Activated CD4-positive, alpha-beta memory T cell treated with anti-CD3 and anti-CD28 coated beads, Interleukin-2, amount 10 ng/mL, durations not matched to agents 7 days and 5 days (primary cell): Measurements from ENCODE around the gene LRRC39. TPM values are rescaled to one million over a fixed set of nuclear protein-coding genes. Genes with fewer than 3 reads are reported as not detected.

Experiments
- CTCF ChIA-PET: fragments of 350-600 bp; sonication (Branson Sonifier 250); formaldehyde crosslinking; loops from one replicate; lab custom pipeline; 2021; ENCODE audit warnings: antibody characterized with exemption, inconsistent platforms; lab: Charles Lee
- POLR2A ChIA-PET: fragments of 350-600 bp; sonication (Branson Sonifier 250); formaldehyde crosslinking; loops from one replicate; lab custom pipeline; 2021; ENCODE audit warnings: antibody characterized with exemption; lab: Charles Lee
- DNase-seq: peaks from one replicate; pipeline ENCODE4 v3.0.0-alpha.2; 2020
- H3K27ac Mint-ChIP-seq: one replicate; pipeline ENCODE4 v1.8.0; 2021; ENCODE audit warnings: mild to moderate bottlenecking, mixed read lengths
- H3K27me3 Mint-ChIP-seq: one replicate; pipeline ENCODE4 v1.8.0; 2021; ENCODE audit warnings: mixed read lengths
- H3K36me3 Mint-ChIP-seq: one replicate; pipeline ENCODE4 v1.8.0; 2021; ENCODE audit warnings: low read depth, mixed read lengths
- H3K4me1 Mint-ChIP-seq: one replicate; pipeline ENCODE4 v1.8.0; 2021; ENCODE audit warnings: mixed read lengths
- H3K4me3 Mint-ChIP-seq: one replicate; pipeline ENCODE4 v1.8.0; 2021; ENCODE audit warnings: mild to moderate bottlenecking, mixed read lengths
- H3K9me3 Mint-ChIP-seq: one replicate; pipeline ENCODE4 v1.8.0; 2021; ENCODE audit warnings: mixed read lengths
- total RNA-seq, 2 experiments: library from RNA; stranded (reverse); gene quantifications; one replicate each; pipeline ENCODE4 v1.2.3, GENCODE V29; 2021

The LRRC39 gene
- total RNA-seq, 2 experiments from 2014 or later, result 0.53 to 0.60 TPM

DNA sequence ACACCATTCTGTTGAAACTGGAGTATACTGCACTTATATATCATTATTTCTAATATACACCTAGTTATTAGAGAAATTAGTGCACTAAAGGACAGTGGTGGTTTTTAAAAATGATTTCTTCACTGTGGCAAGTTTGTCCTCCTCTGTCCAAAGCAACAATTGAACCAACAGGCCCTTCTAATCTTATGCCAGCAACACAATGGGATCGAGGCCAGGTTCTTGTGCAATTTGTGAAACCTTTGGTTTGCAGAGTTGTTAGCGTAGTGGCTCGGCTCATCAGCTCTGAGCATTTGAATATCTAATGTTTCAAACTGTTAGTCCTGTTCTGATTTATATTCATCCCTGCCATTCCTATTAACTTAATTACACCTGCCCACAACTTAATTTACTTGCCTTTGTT lies 9.9 kb upstream of the LRRC39 start:
- H3K4me3 Mint-ChIP-seq, result no peak overlapping the region
- no peaks in the 10 kb centered on the region for H3K27me3 Mint-ChIP-seq
- ChIA-PET CTCF (no interaction called here), POLR2A (no interaction called here)
- DNase-seq, result no peak
- H3K4me1 Mint-ChIP-seq, result no peaks in the 10 kb centered on the region
- H3K36me3 Mint-ChIP-seq, result peaks cover 4% of the 10 kb centered on the region
- H3K27ac Mint-ChIP-seq, result no peak overlapping the region
- H3K9me3 Mint-ChIP-seq, result no peaks in the 10 kb centered on the region

- H3K36me3 Mint-ChIP-seq, result no peaks in the 10 kb centered on the region
- H3K9me3 Mint-ChIP-seq, result no peaks in the 10 kb centered on the region
- DNase-seq, result no peak
- no peak overlapping the region for H3K27ac Mint-ChIP-seq
- no peaks in the 10 kb centered on the region for H3K4me1 Mint-ChIP-seq
- H3K27me3 Mint-ChIP-seq, result no peaks in the 10 kb centered on the region
- ChIA-PET POLR2A (no interaction called here), CTCF (no interaction called here)
- H3K4me3 Mint-ChIP-seq, result no peak overlapping the region
Measured at GRCh38 chr1:100184536-100184935, 6.5 kb upstream of the LRRC39 start.

- ChIA-PET CTCF (no interaction called here), POLR2A (no interaction called here)
- H3K27ac Mint-ChIP-seq, result no peak overlapping the region
Measured at GRCh38 chr1:100183370-100183769, 5.3 kb upstream of the LRRC39 start.

GRCh38 chr1:100177295-100178041 lies 588 bp downstream of the LRRC39 start:
- ChIA-PET CTCF (no interaction called here), POLR2A (no interaction called here)
- H3K4me3 Mint-ChIP-seq, result no peak overlapping the region
- no peak overlapping the region for H3K27ac Mint-ChIP-seq
- peaks cover 2% of the 10 kb centered on the region for H3K27me3 Mint-ChIP-seq
- H3K4me1 Mint-ChIP-seq, result no peaks in the 10 kb centered on the region
- DNase-seq, result no peak
- H3K36me3 Mint-ChIP-seq, result no peaks in the 10 kb centered on the region
- no peaks in the 10 kb centered on the region for H3K9me3 Mint-ChIP-seq

More at GRCh38 chr1:100183370-100183769, 5.3 kb upstream of the LRRC39 start:
- no peak for DNase-seq
- Mint-ChIP-seq H3K9me3 (no peaks in the 10 kb centered on the region), H3K4me3 (no peak overlapping the region), H3K4me1 (no peaks in the 10 kb centered on the region), H3K27me3 (no peaks in the 10 kb centered on the region), H3K36me3 (no peaks in the 10 kb centered on the region)

GRCh38 chr1:100168051-100168450 lies 10.0 kb downstream of the LRRC39 start:
- Mint-ChIP-seq H3K4me1 (no peaks in the 10 kb centered on the region), H3K9me3 (no peaks in the 10 kb centered on the region), H3K27ac (no peak overlapping the region), H3K4me3 (no peak overlapping the region), H3K36me3 (no peaks in the 10 kb centered on the region), H3K27me3 (peaks cover 1% of the 10 kb centered on the region)
- no peak for DNase-seq
- POLR2A ChIA-PET, result no interaction called here
- CTCF ChIA-PET, result interaction anchor here (1.4 kb wide), 1 partner anchor 12 kb away, joined by 4 read pairs; no protein-coding TSS in a partner anchor

DNA sequence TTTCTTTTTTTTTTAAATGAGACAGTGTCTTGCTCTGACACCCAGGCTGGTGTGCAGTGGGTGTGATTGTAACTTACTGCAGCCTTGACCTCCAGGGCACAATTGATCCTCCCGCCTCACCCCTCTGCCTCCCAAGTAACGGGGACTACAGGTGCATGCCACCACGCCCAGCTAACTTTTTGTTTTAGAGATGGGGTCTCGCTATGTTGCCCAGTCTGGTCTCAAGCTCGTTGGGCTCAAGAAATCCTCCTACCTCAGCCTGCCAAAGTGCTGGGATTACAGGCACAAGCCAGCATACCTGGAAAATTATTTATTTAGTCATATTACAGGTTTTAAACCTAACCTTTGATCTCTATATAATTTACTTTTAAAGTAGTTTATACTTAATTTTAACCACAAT lies 13.4 kb downstream of the LRRC39 start:
- POLR2A ChIA-PET, result no interaction called here
- H3K27me3 Mint-ChIP-seq, result no peaks in the 10 kb centered on the region
- CTCF ChIA-PET, result no interaction called here
- H3K9me3 Mint-ChIP-seq, result no peaks in the 10 kb centered on the region
- no peak overlapping the region for H3K27ac Mint-ChIP-seq
- no peaks in the 10 kb centered on the region for H3K4me1 Mint-ChIP-seq
- H3K4me3 Mint-ChIP-seq, result no peak overlapping the region
- no peak for DNase-seq
- H3K36me3 Mint-ChIP-seq, result no peaks in the 10 kb centered on the region

GRCh38 chr1:100164216-100164615 lies 13.8 kb downstream of the LRRC39 start:
- Mint-ChIP-seq H3K9me3 (no peaks in the 10 kb centered on the region), H3K27me3 (no peaks in the 10 kb centered on the region), H3K4me1 (no peaks in the 10 kb centered on the region), H3K27ac (no peak overlapping the region), H3K4me3 (no peak overlapping the region), H3K36me3 (no peaks in the 10 kb centered on the region)
- ChIA-PET POLR2A (no interaction called here), CTCF (no interaction called here)
- no peak for DNase-seq

DNA sequence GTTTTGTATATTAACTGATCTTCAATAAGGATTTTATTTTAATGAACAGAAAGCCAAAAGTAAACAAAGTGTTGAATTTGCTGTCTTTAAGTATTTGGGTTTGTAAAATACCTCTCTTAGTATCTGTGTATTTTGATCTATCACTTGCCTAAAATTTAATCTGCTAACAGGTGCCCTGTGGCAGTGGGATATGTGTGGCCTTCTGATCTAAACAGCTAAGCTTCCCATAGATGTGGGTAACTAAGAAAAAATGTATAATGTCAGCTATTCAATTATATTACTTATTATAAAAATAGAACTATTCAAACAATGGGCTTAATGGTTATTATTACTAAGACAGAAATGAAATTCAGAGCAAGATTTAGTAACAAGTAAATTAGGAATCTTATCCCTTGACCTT lies 15.2 kb downstream of the LRRC39 start:
- no peak for DNase-seq
- Mint-ChIP-seq H3K27me3 (no peaks in the 10 kb centered on the region), H3K36me3 (no peaks in the 10 kb centered on the region), H3K27ac (no peak overlapping the region), H3K4me1 (no peaks in the 10 kb centered on the region), H3K4me3 (no peak overlapping the region), H3K9me3 (no peaks in the 10 kb centered on the region)
- ChIA-PET POLR2A (no interaction called here), CTCF (no interaction called here)

DNA sequence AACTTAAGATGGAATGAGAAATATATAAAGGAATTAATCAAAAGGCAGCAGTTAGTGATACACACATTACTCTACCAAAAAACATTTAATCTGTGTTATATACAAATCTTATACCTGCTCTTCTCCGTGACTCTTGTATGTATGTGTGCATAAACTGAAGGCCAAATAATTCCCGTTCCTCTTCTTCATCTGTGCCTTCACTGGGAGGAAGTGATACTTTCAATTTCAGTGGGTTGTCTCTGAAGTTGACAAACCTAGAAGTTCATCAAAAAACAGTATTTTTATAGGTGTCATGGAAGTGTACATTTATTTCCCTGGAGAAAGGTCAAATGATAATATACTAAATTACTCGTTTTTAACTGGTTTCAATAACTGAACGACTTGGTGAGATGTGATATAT lies 25.8 kb downstream of the LRRC39 start:
- no peak overlapping the region for H3K4me3 Mint-ChIP-seq
- no peak for DNase-seq
- peaks cover 5% of the 10 kb centered on the region for H3K4me1 Mint-ChIP-seq
- POLR2A ChIA-PET, result no interaction called here
- no peaks in the 10 kb centered on the region for H3K9me3 Mint-ChIP-seq
- no peak overlapping the region for H3K27ac Mint-ChIP-seq
- CTCF ChIA-PET, result no interaction called here
- H3K27me3 Mint-ChIP-seq, result no peaks in the 10 kb centered on the region
- peaks cover 11% of the 10 kb centered on the region for H3K36me3 Mint-ChIP-seq

DNA sequence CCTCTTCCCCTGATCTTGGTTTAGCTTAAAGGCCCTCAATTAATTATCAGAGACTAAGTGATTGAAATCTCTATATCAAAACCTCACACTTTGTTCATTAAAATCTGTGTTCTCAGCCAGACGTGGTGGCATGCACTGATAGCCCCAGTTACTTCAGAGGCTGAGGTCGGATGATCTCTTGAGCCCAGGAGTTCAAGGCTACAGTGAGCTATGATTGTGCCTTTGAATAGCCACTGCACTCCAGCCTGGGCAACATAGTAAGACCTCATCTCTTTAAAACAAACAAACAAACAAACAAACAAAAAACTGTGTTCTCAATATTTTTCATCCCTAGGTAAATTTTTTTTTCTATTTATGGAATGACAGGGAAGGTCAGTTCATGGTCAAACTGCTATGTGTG lies 26.4 kb downstream of the LRRC39 start:
- no peaks in the 10 kb centered on the region for H3K27me3 Mint-ChIP-seq
- DNase-seq, result no peak
- ChIA-PET POLR2A (no interaction called here), CTCF (no interaction called here)
- no peak overlapping the region for H3K27ac Mint-ChIP-seq
- no peaks in the 10 kb centered on the region for H3K9me3 Mint-ChIP-seq
- H3K36me3 Mint-ChIP-seq, result peaks cover 13% of the 10 kb centered on the region
- H3K4me1 Mint-ChIP-seq, result peaks cover 5% of the 10 kb centered on the region
- no peak overlapping the region for H3K4me3 Mint-ChIP-seq

DNA sequence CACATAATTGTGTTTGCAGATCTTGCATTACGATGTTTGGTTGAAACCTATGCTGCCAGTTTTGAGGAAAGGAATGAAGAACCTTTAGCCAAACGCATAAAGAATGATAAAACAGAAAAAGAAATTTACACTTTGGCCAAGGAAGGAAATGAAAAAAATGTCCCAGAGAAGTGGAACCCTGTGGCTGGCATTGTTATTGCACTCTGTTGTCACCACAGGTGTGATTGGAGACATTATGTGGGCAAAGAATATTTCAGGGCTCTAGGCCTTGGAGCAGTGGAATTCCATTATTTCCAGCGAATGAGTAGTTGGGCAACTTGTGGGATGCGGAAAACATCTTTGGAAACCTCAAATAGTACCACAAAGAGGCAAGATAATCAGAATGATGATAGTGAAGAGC lies 30.2 kb downstream of the LRRC39 start:
- H3K9me3 Mint-ChIP-seq, result no peaks in the 10 kb centered on the region
- H3K27me3 Mint-ChIP-seq, result no peaks in the 10 kb centered on the region
- ChIA-PET CTCF (no interaction called here), POLR2A (interaction anchor here (1.1 kb wide), 1 partner anchor 15 kb away, joined by 3 read pairs; the partner anchor contains the start of genes SASS6 and TRMT13)
- DNase-seq, result no peak
- no peak overlapping the region for H3K4me3 Mint-ChIP-seq
- no peak overlapping the region for H3K27ac Mint-ChIP-seq
- H3K36me3 Mint-ChIP-seq, result peaks cover 36% of the 10 kb centered on the region
- peaks cover 5% of the 10 kb centered on the region for H3K4me1 Mint-ChIP-seq

DNA sequence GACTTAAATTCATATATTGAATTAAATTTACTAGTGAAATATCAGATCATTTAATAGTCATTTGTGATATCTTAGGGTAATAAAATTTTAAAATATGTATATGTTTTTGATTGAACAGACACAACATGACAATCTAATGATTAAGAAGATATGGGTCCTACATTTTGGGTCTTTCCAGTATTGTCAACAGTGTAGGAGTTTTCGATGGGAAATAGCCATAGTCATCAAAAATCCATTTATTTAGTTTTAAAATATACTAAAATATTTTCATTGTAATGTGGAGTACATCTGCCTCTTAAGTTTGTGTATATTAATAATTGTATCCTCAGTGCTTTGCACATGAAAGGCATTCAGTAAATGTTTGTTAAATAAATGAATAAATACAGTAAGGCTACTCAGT lies 31.1 kb downstream of the LRRC39 start:
- no peaks in the 10 kb centered on the region for H3K9me3 Mint-ChIP-seq
- H3K27me3 Mint-ChIP-seq, result no peaks in the 10 kb centered on the region
- no peak overlapping the region for H3K4me3 Mint-ChIP-seq
- DNase-seq, result no peak
- CTCF ChIA-PET, result no interaction called here
- peaks cover 43% of the 10 kb centered on the region for H3K36me3 Mint-ChIP-seq
- H3K27ac Mint-ChIP-seq, result no peak overlapping the region
- H3K4me1 Mint-ChIP-seq, result peaks cover under 1% of the 10 kb centered on the region
- POLR2A ChIA-PET, result interaction anchor here (1.1 kb wide), 1 partner anchor 14 kb away, joined by 3 read pairs; the partner anchor contains the start of genes SASS6 and TRMT13

- H3K27ac Mint-ChIP-seq, result no peak overlapping the region
- no peak overlapping the region for H3K4me3 Mint-ChIP-seq
- no peaks in the 10 kb centered on the region for H3K27me3 Mint-ChIP-seq
- POLR2A ChIA-PET, result no interaction called here
- H3K4me1 Mint-ChIP-seq, result no peaks in the 10 kb centered on the region
- H3K9me3 Mint-ChIP-seq, result no peaks in the 10 kb centered on the region
- CTCF ChIA-PET, result no interaction called here
- H3K36me3 Mint-ChIP-seq, result peaks cover 53% of the 10 kb centered on the region
- no peak for DNase-seq
Measured at GRCh38 chr1:100145116-100145515, 32.9 kb downstream of the LRRC39 start.

DNA sequence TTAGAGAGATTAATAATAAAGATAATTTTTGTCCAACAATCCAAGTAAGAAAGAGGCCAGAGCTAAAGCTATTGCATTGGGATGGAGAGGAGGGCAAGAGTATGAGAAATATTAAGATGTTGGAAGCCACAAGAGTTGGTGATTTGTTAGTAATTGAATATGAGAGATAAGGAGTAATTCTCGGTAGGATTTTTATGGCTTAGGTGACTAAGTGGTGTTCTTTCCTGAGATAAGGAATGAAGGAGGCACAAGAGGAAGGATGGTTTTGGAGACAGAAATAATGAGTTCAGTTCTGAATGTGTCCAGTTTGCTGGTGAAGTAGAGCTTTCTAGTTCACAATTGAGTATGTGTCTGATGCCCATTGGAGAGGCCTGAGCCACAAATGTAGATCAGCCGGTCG lies 35.7 kb downstream of the LRRC39 start:
- Mint-ChIP-seq H3K27ac (no peak overlapping the region), H3K9me3 (no peaks in the 10 kb centered on the region), H3K27me3 (no peaks in the 10 kb centered on the region), H3K36me3 (peaks cover 63% of the 10 kb centered on the region), H3K4me1 (no peaks in the 10 kb centered on the region), H3K4me3 (no peak overlapping the region)
- no peak for DNase-seq
- POLR2A ChIA-PET, result interaction anchor here (1.3 kb wide), 1 partner anchor 9 kb away, joined by 4 read pairs; the partner anchor contains the start of genes SASS6 and TRMT13
- CTCF ChIA-PET, result no interaction called here
